Esophagus muscularis mucosa (tissue), 4 donors: ENCODE results near the gene CAMK1D. TPM values are rescaled to one million over a fixed set of nuclear protein-coding genes. Genes with fewer than 3 reads are reported as not detected.

Experiments used
- DNase-seq: peaks from one replicate; pipeline ENCODE4 v3.0.0-alpha.2; 2017; ENCODE audit errors: extremely low spot score
- H3K27ac ChIP-seq, 4 donors: fragments of 200-600 bp; sonication (generic); replicated peaks in 1 of 4; 1 replicate in 3 of 4; 2 replicates in 1 of 4; pipeline ENCODE4 v1.5.1; 2016 to 2019; ENCODE audit warnings: mild to moderate bottlenecking in 1 of 4
- H3K27me3 ChIP-seq, 4 donors: fragments of 200-600 bp; sonication (generic); one replicate each; pipeline versions ENCODE4 v1.5.1 to v1.6.0; 2016 to 2019
- H3K36me3 ChIP-seq, 4 donors: fragments of 200-600 bp; sonication (generic); one replicate each; pipeline ENCODE4 v1.5.1; 2016 to 2019
- H3K4me1 ChIP-seq, 4 donors: fragments of 200-600 bp; sonication (generic); one replicate each; pipeline ENCODE4 v1.5.1; 2016 to 2019
- H3K4me3 ChIP-seq, 4 donors: fragments of 200-600 bp; sonication (generic); 1 replicate in 2 of 4; 2 replicates in 2 of 4; pipeline ENCODE4 v1.5.1; 2016 to 2019; ENCODE audit warnings: mild to moderate bottlenecking in 4 of 4, moderate library complexity in 1 of 4
- H3K9me3 ChIP-seq, 4 donors: fragments of 200-600 bp; sonication (generic); 1 replicate in 3 of 4; 2 replicates in 1 of 4; pipeline ENCODE4 v1.5.1; 2016 to 2019
- CTCF ChIP-seq, 3 experiments: fragments of 200-600 bp in 2 of 3; fragments of 450-650 bp in 1 of 3; sonication (generic) in 2 of 3; IDR thresholded peaks; one replicate each; pipeline ENCODE4 v1.5.1; 2017 to 2019; ENCODE audit warnings: antibody characterized with exemption in 3 of 3, mild to moderate bottlenecking in 2 of 3, moderate library complexity in 1 of 3
- EP300 ChIP-seq: sonication (generic); formaldehyde crosslinking; IDR thresholded peaks from one replicate; pipeline ENCODE4 v1.6.1; 2017; ENCODE audit warnings: antibody characterized with exemption
- POLR2A ChIP-seq: fragments of 450-650 bp; IDR thresholded peaks from one replicate; pipeline ENCODE4 v1.6.1; 2017; ENCODE audit warnings: antibody characterized with exemption, moderate library complexity, mild to moderate bottlenecking, low read depth
- POLR2AphosphoS5 ChIP-seq, 2 donors: sonication (generic); formaldehyde crosslinking; IDR thresholded peaks; one replicate each; pipeline ENCODE4 v1.6.1; 2017; ENCODE audit warnings: antibody characterized with exemption in 2 of 2
- WGBS: methylation state at CpG from one replicate; pipeline ENCODE4 v1.1.5; 2018; 5-methylcytosine and 5-hydroxymethylcytosine counted together
- intact Hi-C: fragments of 100-400 bp; cut with DNase I; formaldehyde crosslinking; loops from one replicate; pipeline ENCODE4 v1.15.1; 2023
- total RNA-seq, 4 donors: library from RNA; depleted of rRNA; stranded (reverse); fragments of >200 nt; gene quantifications; one replicate each; pipeline versions ENCODE4 v1.1.0 to v1.2.1, GENCODE V29; 2016

The CAMK1D gene
- total RNA-seq, 4 donors from 2014 or later: 8.4 to 15.4 (median 11.3) TPM

- Histone ChIP-seq H3K9me3 (no peaks in the 10 kb centered on the region), H3K4me1 (peaks cover 0 to 17% (median 0%) of the 10 kb centered on the region in 4 donors), H3K27me3 (no peaks in the 10 kb centered on the region), H3K4me3 (no peak overlapping the region), H3K27ac (no peak overlapping the region), H3K36me3 (no peaks in the 10 kb centered on the region)
- 86% methylated on average over 18 of the region's 18 CpGs for WGBS
- DNase-seq: no peak
- intact Hi-C loops: no loop called here
- no peak for TF ChIP-seq POLR2A
- no peak for TF ChIP-seq EP300
- no peak for TF ChIP-seq POLR2AphosphoS5 (IDR thresholded peaks at IDR 0.05)
- TF ChIP-seq CTCF (IDR thresholded peaks at IDR 0.05): no peak
Measured at GRCh38 chr10:12512332-12513002, 163.1 kb downstream of the CAMK1D start.

- peaks cover 0 to 17% (median 0%) of the 10 kb centered on the region in 4 donors for H3K4me1 ChIP-seq
- TF ChIP-seq EP300: no peak
- no peak for TF ChIP-seq POLR2AphosphoS5 (IDR thresholded peaks at IDR 0.05)
- TF ChIP-seq CTCF (IDR thresholded peaks at IDR 0.05): no peak
- TF ChIP-seq POLR2A: no peak
- intact Hi-C loops: no loop called here
- H3K27me3 ChIP-seq: no peaks in the 10 kb centered on the region
- no peak for DNase-seq
- WGBS: 85% methylated on average over 5 of the region's 5 CpGs
- H3K36me3 ChIP-seq: no peaks in the 10 kb centered on the region
- H3K9me3 ChIP-seq: no peaks in the 10 kb centered on the region
- no peak overlapping the region for H3K4me3 ChIP-seq
- no peak overlapping the region for H3K27ac ChIP-seq
Measured at GRCh38 chr10:12513003-12513365, 163.6 kb downstream of the CAMK1D start.

GRCh38 chr10:12513775-12514673 is 164.7 kb downstream of the CAMK1D start:
- intact Hi-C loops: no loop called here
- TF ChIP-seq POLR2AphosphoS5 (IDR thresholded peaks at IDR 0.05): no peak
- TF ChIP-seq POLR2A: no peak
- no peak for TF ChIP-seq CTCF (IDR thresholded peaks at IDR 0.05)
- no peak for TF ChIP-seq EP300

GRCh38 chr10:12518024-12518423 is 168.7 kb downstream of the CAMK1D start:
- peaks cover 0 to under 1% (median 0%) of the 10 kb centered on the region in 4 donors for H3K4me1 ChIP-seq

More at GRCh38 chr10:12513775-12514673, 164.7 kb downstream of the CAMK1D start:
- H3K4me3 ChIP-seq: no peak overlapping the region
- no peaks in the 10 kb centered on the region for H3K27me3 ChIP-seq
- 79% methylated on average over 10 of the region's 10 CpGs for WGBS
- H3K27ac ChIP-seq: no peak overlapping the region
- no peaks in the 10 kb centered on the region for H3K9me3 ChIP-seq
- H3K36me3 ChIP-seq: no peaks in the 10 kb centered on the region
- no peak for DNase-seq
- H3K4me1 ChIP-seq: peaks cover 0 to 17% (median 0%) of the 10 kb centered on the region in 4 donors

GRCh38 chr10:12521423-12521822 is 172.1 kb downstream of the CAMK1D start:
- TF ChIP-seq POLR2AphosphoS5 (IDR thresholded peaks at IDR 0.05): no peak
- no peak for TF ChIP-seq EP300
- intact Hi-C loops: no loop called here
- WGBS: 96% methylated on average over 1 of the region's 1 CpG

More at GRCh38 chr10:12518024-12518423, 168.7 kb downstream of the CAMK1D start:
- WGBS: 94% methylated on average over 1 of the region's 1 CpG
- DNase-seq: no peak
- no peak for TF ChIP-seq EP300
- Histone ChIP-seq H3K36me3 (no peaks in the 10 kb centered on the region), H3K9me3 (no peaks in the 10 kb centered on the region), H3K27me3 (no peaks in the 10 kb centered on the region), H3K4me3 (no peak overlapping the region), H3K27ac (no peak overlapping the region)
- intact Hi-C loops: no loop called here

More at GRCh38 chr10:12521423-12521822, 172.1 kb downstream of the CAMK1D start:
- Histone ChIP-seq H3K27ac (no peak overlapping the region), H3K36me3 (no peaks in the 10 kb centered on the region), H3K4me3 (no peak overlapping the region), H3K4me1 (no peaks in the 10 kb centered on the region), H3K27me3 (no peaks in the 10 kb centered on the region), H3K9me3 (no peaks in the 10 kb centered on the region)
- no peak for DNase-seq
